WTC11 (cell line): ENCODE results near the gene SLC7A7. TPM values are rescaled to one million over a fixed set of nuclear protein-coding genes. Genes with fewer than 3 reads are reported as not detected.

Experiments
- ATAC-seq: fragments of 200-7000 bp; cut with Tn5 transposase; 2 replicates; pipeline ENCODE4 v1.10.0; 2021; ENCODE audit warnings: mild to moderate bottlenecking, moderate library complexity
- CTCF ChIA-PET: fragments of 300-600 bp; sonication (Branson Sonifier 250); formaldehyde crosslinking; loops from one replicate; lab custom pipeline; 2021; ENCODE audit warnings: antibody characterized with exemption; lab: Charles Lee
- POLR2A ChIA-PET: fragments of 350-600 bp; sonication (Branson Sonifier 250); formaldehyde crosslinking; loops from one replicate; lab custom pipeline; 2021; ENCODE audit warnings: antibody characterized with exemption; lab: Charles Lee
- DNase-seq: peaks from one replicate; pipeline ENCODE4 v3.0.0; 2021; ENCODE audit warnings: low spot score
- H3K27ac Mint-ChIP-seq: 2 replicates; pipeline ENCODE4 v1.8.0; 2021; ENCODE audit warnings: mixed read lengths
- H3K27me3 Mint-ChIP-seq: 2 replicates; pipeline ENCODE4 v1.8.0; 2021; ENCODE audit warnings: low read depth, mild to moderate bottlenecking, moderate library complexity, mixed read lengths
- H3K36me3 Mint-ChIP-seq: 2 replicates; pipeline ENCODE4 v1.8.0; 2021; ENCODE audit warnings: mixed read lengths
- H3K4me1 Mint-ChIP-seq: 2 replicates; pipeline ENCODE4 v1.8.0; 2022; ENCODE audit warnings: mixed read lengths
- H3K4me3 Mint-ChIP-seq: 2 replicates; pipeline ENCODE4 v1.8.0; 2021; ENCODE audit warnings: mild to moderate bottlenecking, moderate library complexity, mixed read lengths
- H3K9me3 Mint-ChIP-seq: 2 replicates; pipeline ENCODE4 v1.8.0; 2021; ENCODE audit warnings: mixed read lengths
- CREM ChIP-seq: sonication (generic); formaldehyde crosslinking; IDR thresholded peaks from 2 replicates; pipeline ENCODE4 v1.8.1; 2022; ENCODE audit warnings: mild to moderate bottlenecking, missing genetic modification reagents, moderate library complexity
- ELF4 ChIP-seq: sonication (generic); formaldehyde crosslinking; IDR thresholded peaks from 2 replicates; pipeline ENCODE4 v1.8.1; 2022; ENCODE audit warnings: low read depth, mild to moderate bottlenecking, moderate library complexity, missing genetic modification reagents
- EMX1 ChIP-seq: fragments of 250-450 bp; sonication (Bioruptor Pico); IDR thresholded peaks from 2 replicates; pipeline ENCODE4 v1.8.0; 2021; ENCODE audit warnings: mild to moderate bottlenecking
- ESRRA ChIP-seq: sonication (generic); formaldehyde crosslinking; IDR thresholded peaks from 2 replicates; pipeline ENCODE4 v1.8.1; 2022; ENCODE audit warnings: mild to moderate bottlenecking, missing genetic modification reagents, borderline replicate concordance
- GABPB1 ChIP-seq: sonication (generic); formaldehyde crosslinking; IDR thresholded peaks from 2 replicates; pipeline ENCODE4 v1.8.1; 2023; ENCODE audit warnings: mild to moderate bottlenecking, missing genetic modification reagents
- GTF2I ChIP-seq: fragments of 250-450 bp; sonication (Bioruptor Pico); conservative IDR thresholded peaks from 2 replicates; pipeline ENCODE4 v1.4.0; 2021; ENCODE audit warnings: mild to moderate bottlenecking
- IRF1 ChIP-seq: sonication (generic); formaldehyde crosslinking; IDR thresholded peaks from 2 replicates; pipeline ENCODE4 v1.8.0; 2023; ENCODE audit warnings: missing genetic modification reagents
- JAZF1 ChIP-seq: fragments of 250-450 bp; sonication (Bioruptor Pico); IDR thresholded peaks from 2 replicates; pipeline ENCODE4 v1.9.0; 2021; ENCODE audit warnings: moderate library complexity, mild to moderate bottlenecking, inconsistent platforms
- MYBL2 ChIP-seq: sonication (generic); formaldehyde crosslinking; IDR thresholded peaks from 2 replicates; pipeline ENCODE4 v1.8.1; 2023; ENCODE audit warnings: mild to moderate bottlenecking, moderate library complexity, missing genetic modification reagents
- NFATC4 ChIP-seq: fragments of 250-450 bp; sonication (Bioruptor Pico); IDR thresholded peaks from 2 replicates; pipeline ENCODE4 v1.9.0; 2021; ENCODE audit warnings: mild to moderate bottlenecking
- NFE2L1 ChIP-seq: sonication (generic); formaldehyde crosslinking; IDR thresholded peaks from 2 replicates; pipeline ENCODE4 v1.8.1; 2023; ENCODE audit warnings: missing genetic modification reagents
- NR2C2 ChIP-seq: sonication (generic); formaldehyde crosslinking; IDR thresholded peaks from 2 replicates; pipeline ENCODE4 v1.8.0; 2022; ENCODE audit warnings: mild to moderate bottlenecking, missing genetic modification reagents
- OVOL2 ChIP-seq: fragments of 250-450 bp; sonication (Bioruptor Pico); IDR thresholded peaks from 2 replicates; pipeline ENCODE4 v1.9.0; 2021; ENCODE audit warnings: mild to moderate bottlenecking, borderline replicate concordance
- RORB ChIP-seq: fragments of 250-450 bp; sonication (Bioruptor Pico); IDR thresholded peaks from 2 replicates; pipeline ENCODE4 v1.9.0; 2021; ENCODE audit warnings: mild to moderate bottlenecking
- SOX15 ChIP-seq: fragments of 250-450 bp; sonication (Bioruptor Pico); IDR thresholded peaks from 2 replicates; pipeline ENCODE4 v1.9.0; 2021; ENCODE audit warnings: mild to moderate bottlenecking
- TEAD4 ChIP-seq: sonication (generic); formaldehyde crosslinking; IDR thresholded peaks from 2 replicates; pipeline ENCODE4 v1.8.0; 2022; ENCODE audit warnings: mild to moderate bottlenecking, missing genetic modification reagents
- ZBTB43 ChIP-seq: sonication (generic); formaldehyde crosslinking; IDR thresholded peaks from 2 replicates; pipeline ENCODE4 v1.8.1; 2023; ENCODE audit warnings: mild to moderate bottlenecking, missing genetic modification reagents
- ZNF138 ChIP-seq: sonication (generic); formaldehyde crosslinking; conservative IDR thresholded peaks from 2 replicates; pipeline ENCODE4 v1.8.1; 2022; ENCODE audit warnings: mild to moderate bottlenecking, moderate library complexity, missing genetic modification reagents
- ZNF317 ChIP-seq: sonication (generic); formaldehyde crosslinking; IDR thresholded peaks from 2 replicates; pipeline ENCODE4 v1.8.1; 2023; ENCODE audit warnings: low read depth, mild to moderate bottlenecking, moderate library complexity, missing genetic modification reagents, borderline replicate concordance
- total RNA-seq: library from RNA; stranded (reverse); gene quantifications from 3 replicates; pipeline ENCODE4 v1.2.3, GENCODE V29; 2021

The SLC7A7 gene
- total RNA-seq, 1 experiment from 2014 or later, result 4.3 TPM

- TF ChIP-seq IRF1 (CRISPR knock-in tag) (no peak), EMX1 (CRISPR knock-in tag) (no peak), MYBL2 (no peak), ESRRA (CRISPR knock-in tag) (no peak), ZBTB43 (CRISPR knock-in tag) (no peak), CREM (CRISPR knock-in tag) (no peak), ZNF138 (CRISPR knock-in tag) (no peak), RORB (no peak), NFE2L1 (CRISPR knock-in tag) (no peak), OVOL2 (CRISPR knock-in tag) (no peak), NR2C2 (CRISPR knock-in tag) (no peak), ELF4 (CRISPR knock-in tag) (no peak)
- TF ChIP-seq, all 79 proteins: peak for 0
These were observed 26.5 kb upstream of the SLC7A7 start (continued) for GRCh38 chr14:22841769-22842168.

GRCh38 chr14:22841311-22841710 is 26.1 kb upstream of the SLC7A7 start:
- ATAC-seq (no peak), DNase-seq (no peak)
- Mint-ChIP-seq H3K36me3 (peaks cover 42% of the 10 kb centered on the region), H3K4me3 (no peak overlapping the region), H3K27ac (0 out of 2 replicates have a peak overlapping the region, but pooled peaks have one; percentile 10), H3K9me3 (no peaks in the 10 kb centered on the region), H3K4me1 (peaks cover 22% of the 10 kb centered on the region), H3K27me3 (no peaks in the 10 kb centered on the region; the same call in 1 of the 2 replicates)
- ChIA-PET CTCF (interaction anchor here (1.3 to 1.6 kb wide), 4 partner anchors 12 to 271 kb away, joined by 4 to 7 read pairs (median 6); no protein-coding TSS in a partner anchor), POLR2A (interaction anchor here (1.1 kb wide), 1 partner anchor 20 kb away, joined by 4 read pairs; no protein-coding TSS in a partner anchor)
- TF ChIP-seq GTF2I (CRISPR knock-in tag) (no peak), ZNF317 (CRISPR knock-in tag) (no peak)

DNA sequence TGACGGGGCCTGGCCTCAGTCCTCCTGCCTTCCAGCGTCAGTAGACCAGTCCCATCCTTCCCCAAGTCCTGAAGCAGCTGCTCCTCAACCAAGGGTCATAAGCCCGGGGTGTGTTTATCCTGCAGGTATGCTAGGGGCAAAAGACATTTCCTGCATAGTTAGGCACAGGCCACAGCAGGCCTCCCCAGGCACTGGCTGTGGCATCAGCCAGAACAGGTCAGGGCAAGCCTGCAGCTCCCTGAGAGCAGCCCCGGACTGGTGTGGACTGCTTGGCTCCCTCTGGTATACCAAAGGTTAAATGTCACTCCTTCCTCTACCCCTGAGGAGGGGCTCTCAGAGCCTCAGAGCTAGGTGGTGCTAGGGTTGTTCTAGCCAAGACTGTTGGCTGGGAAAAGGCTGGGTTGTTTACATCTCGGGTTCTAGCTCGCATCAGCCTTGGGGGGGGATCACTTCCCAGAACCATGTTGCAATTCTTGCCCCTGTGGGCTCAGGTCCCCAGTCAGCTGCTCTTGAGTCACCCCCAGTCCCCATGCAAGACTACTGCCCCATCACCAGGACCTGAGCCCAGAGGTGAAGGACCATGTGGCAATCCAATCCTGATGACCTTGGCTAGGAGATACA is 24.0 kb upstream of the SLC7A7 start:
- TF ChIP-seq GABPB1 (CRISPR knock-in tag) (peak; percentile 16; the same call in 1 of the 2 replicates), JAZF1 (CRISPR knock-in tag) (no peak)
- TF ChIP-seq, all 79 proteins: peak for 1
- POLR2A ChIA-PET, result interaction anchor here (0.6 to 3.7 kb wide), 6 partner anchors 9 to 80 kb away, joined by 3 to 81 read pairs (median 6); partner anchors contain the start of gene MRPL52
- H3K4me3 Mint-ChIP-seq, result peak overlapping the region; percentile 100
- H3K27ac Mint-ChIP-seq, result peak overlapping the region; percentile 99
- DNase-seq (no peak), ATAC-seq (no peak)
- no peaks in the 10 kb centered on the region; the same call in 1 of the 2 replicates for H3K27me3 Mint-ChIP-seq
- peaks cover 28% of the 10 kb centered on the region for H3K36me3 Mint-ChIP-seq
- no peaks in the 10 kb centered on the region for H3K9me3 Mint-ChIP-seq
- H3K4me1 Mint-ChIP-seq, result peaks cover 33% of the 10 kb centered on the region
- CTCF ChIA-PET, result interaction anchor here (0.9 to 7.4 kb wide), 11 partner anchors 9 to 281 kb away, joined by 3 to 136 read pairs (median 4); partner anchors contain the start of gene LRP10

DNA sequence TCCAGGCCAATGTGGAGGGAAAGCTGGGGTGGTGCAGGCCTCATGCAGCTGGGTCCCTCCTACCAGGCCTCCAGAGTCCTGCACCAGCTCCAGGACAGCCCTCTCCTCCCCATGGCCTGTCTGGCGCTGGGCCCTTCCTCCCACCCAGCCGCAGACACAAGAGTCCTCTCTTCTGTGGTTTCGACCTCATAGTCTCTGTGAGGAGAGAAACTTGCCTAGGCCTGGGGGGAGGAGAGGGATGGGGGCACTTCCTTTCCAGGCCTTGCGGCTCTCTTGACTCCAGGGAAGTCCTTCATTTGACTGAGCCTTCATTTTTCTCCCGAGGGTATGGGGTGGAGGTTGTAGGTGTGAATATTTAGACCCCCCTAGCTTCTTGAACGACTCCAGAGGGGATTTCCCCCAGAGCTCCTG is 23.4 kb upstream of the SLC7A7 start:
- DNase-seq, result no peak
- CTCF ChIA-PET, result interaction anchor here (0.7 to 7.4 kb wide), 13 partner anchors 8 to 280 kb away, joined by 3 to 136 read pairs (median 4); partner anchors contain the start of gene LRP10
- H3K4me1 Mint-ChIP-seq, result peaks cover 33% of the 10 kb centered on the region
- no peaks in the 10 kb centered on the region; the same call in 1 of the 2 replicates for H3K27me3 Mint-ChIP-seq
- no peaks in the 10 kb centered on the region for H3K9me3 Mint-ChIP-seq
- peak overlapping the region; percentile 100 for H3K4me3 Mint-ChIP-seq
- POLR2A ChIA-PET, result interaction anchor here (1.2 to 3.7 kb wide), 6 partner anchors 9 to 81 kb away, joined by 3 to 81 read pairs (median 6); partner anchors contain the start of gene MRPL52
- TF ChIP-seq TEAD4 (CRISPR knock-in tag) (no peak), ESRRA (CRISPR knock-in tag) (no peak), NFATC4 (CRISPR knock-in tag) (no peak), GABPB1 (CRISPR knock-in tag) (peak; percentile 26; the same call in 1 of the 2 replicates), SOX15 (CRISPR knock-in tag) (no peak)
- TF ChIP-seq, all 79 proteins: peak for 1
- peak; percentile 4; the same call in 1 of the 2 replicates for ATAC-seq
- peaks cover 28% of the 10 kb centered on the region for H3K36me3 Mint-ChIP-seq
- H3K27ac Mint-ChIP-seq, result peak overlapping the region; percentile 99
